ENCODE measurements around the gene VEGFA.

- TF ChIP-seq GABPA (IDR thresholded peaks at IDR 0.05; ENCODE audit: low read depth), result no peak
- no peak for TF ChIP-seq CTCF (IDR thresholded peaks at IDR 0.05; ENCODE audit: insufficient read depth, low read length)
- TF ChIP-seq REST (IDR thresholded peaks at IDR 0.05; ENCODE audit: insufficient replicate concordance, low read depth), result no peak
Measured at GRCh38 chr6:43827898-43828297, 57.9 kb downstream of the VEGFA start.

Measured in HL-60 (cell line).